Measurements from ENCODE around the gene STC2. TPM values are rescaled to one million over a fixed set of nuclear protein-coding genes. Genes with fewer than 3 reads are reported as not detected.

STC2 gene
- total RNA-seq, 2 experiments from 2014 or later: 21.3 to 23.8 TPM

DNA sequence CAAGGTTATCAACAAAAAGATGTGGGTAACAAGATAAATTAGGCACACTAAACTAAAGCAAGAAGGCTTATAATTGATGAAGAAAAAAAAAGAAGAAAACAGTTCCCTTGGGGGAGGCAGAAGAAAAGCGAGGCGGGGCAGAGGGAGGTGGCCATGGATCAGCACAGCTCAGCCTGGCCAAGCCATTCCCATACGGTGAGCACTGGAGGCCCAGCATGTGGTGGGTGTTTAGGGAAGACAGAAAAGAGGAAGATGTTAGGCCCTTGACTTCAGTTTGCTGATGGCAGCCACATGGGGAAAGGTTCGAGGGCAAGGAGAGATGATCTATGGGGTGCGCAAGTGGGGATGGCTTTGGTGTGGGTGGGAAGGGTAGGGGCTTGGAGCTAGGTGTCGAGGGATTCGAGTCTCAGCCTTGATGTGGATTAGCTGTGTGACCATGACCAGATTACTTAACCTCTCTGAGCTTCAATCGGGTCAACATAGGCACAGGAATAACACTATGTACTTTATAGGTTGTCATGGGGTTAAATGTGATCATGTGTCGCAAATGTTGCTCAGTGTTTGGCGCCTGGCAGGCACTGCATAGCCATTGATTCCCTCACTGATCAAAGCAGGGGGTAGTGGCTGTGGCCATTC lies 10.3 kb upstream of the STC2 start:
- ChIA-PET CTCF (interaction anchor here (1.5 kb wide), 1 partner anchor 45 kb away, joined by 3 read pairs; no protein-coding TSS in a partner anchor), POLR2A (no interaction called here)
- Mint-ChIP-seq H3K27ac (no peak overlapping the region), H3K27me3 (peaks cover 18% of the 10 kb centered on the region), H3K4me1 (no peaks in the 10 kb centered on the region), H3K4me3 (no peak overlapping the region), H3K36me3 (ENCODE audit: low read depth) (no peaks in the 10 kb centered on the region), H3K9me3 (no peaks in the 10 kb centered on the region)
- no peak for DNase-seq

DNA sequence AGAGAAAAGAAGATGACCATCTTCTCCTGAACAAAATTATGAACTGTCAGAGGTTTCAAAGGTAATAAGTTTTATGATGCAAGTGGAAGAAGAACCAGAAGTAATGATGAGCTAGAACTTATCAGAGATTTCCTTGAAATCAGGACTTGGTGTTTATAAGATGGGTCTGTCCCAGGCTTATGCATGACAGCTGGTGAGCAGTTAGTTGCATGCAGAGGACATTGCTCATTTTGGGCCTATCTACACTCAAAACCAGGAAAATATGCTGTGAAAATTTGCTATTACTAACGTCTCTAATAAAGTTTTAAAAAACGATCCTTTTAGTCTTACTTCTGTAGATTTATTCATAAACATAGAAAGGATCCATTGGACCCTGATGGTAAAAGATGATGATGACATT lies 6.6 kb upstream of the STC2 start:
- DNase-seq: no peak

DNA sequence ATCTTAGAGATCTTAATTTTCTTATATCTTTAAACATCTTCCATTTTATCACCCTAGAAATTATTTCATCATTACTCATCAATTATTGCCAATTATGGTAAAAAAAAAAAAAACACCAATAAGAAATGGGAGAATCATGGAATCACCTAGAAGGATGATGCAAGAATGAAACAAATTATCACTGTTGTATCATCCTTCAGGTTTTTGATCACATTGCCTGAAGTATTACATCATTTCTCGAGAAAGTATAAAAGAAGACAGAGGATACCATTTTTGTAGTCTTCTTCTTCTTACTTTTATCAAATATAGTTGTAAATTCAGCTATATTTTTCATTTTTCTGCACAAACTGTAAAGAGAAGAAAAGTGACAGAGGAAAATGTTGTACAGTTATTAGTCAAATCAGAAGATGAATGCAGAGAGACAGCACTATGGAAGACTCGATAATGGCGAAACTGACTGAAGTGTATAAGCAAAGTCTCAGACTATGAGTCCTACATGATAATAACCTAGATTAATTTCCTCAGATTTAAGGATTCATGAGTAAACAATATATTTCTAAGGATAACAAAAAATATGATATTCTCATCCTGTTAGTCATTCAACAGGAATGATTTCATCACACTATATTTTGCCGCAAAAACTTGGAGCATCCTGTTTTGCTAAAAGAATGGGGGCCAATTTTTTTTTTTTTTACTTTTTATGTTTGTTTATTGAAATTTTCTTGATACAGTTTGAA lies 5.9 kb upstream of the STC2 start:
- ChIA-PET POLR2A (no interaction called here), CTCF (interaction anchor here (8.8 kb wide), 1 partner anchor 40 kb away, joined by 136 read pairs; no protein-coding TSS in a partner anchor)
- no peak overlapping the region for H3K27ac Mint-ChIP-seq
- H3K4me1 Mint-ChIP-seq: peaks cover 20% of the 10 kb centered on the region
- H3K9me3 Mint-ChIP-seq: no peaks in the 10 kb centered on the region
- H3K27me3 Mint-ChIP-seq: peaks cover 27% of the 10 kb centered on the region
- H3K36me3 Mint-ChIP-seq (ENCODE audit: low read depth): no peaks in the 10 kb centered on the region
- H3K4me3 Mint-ChIP-seq: no peak overlapping the region
- DNase-seq: no peak

More for the DNA sequence above, 6.6 kb upstream of the STC2 start:
- CTCF ChIA-PET: no interaction called here
- peaks cover 27% of the 10 kb centered on the region for H3K27me3 Mint-ChIP-seq
- no peak overlapping the region for H3K4me3 Mint-ChIP-seq
- POLR2A ChIA-PET: no interaction called here
- H3K36me3 Mint-ChIP-seq (ENCODE audit: low read depth): no peaks in the 10 kb centered on the region
- H3K27ac Mint-ChIP-seq: no peak overlapping the region
- peaks cover 18% of the 10 kb centered on the region for H3K4me1 Mint-ChIP-seq
- no peaks in the 10 kb centered on the region for H3K9me3 Mint-ChIP-seq

DNA sequence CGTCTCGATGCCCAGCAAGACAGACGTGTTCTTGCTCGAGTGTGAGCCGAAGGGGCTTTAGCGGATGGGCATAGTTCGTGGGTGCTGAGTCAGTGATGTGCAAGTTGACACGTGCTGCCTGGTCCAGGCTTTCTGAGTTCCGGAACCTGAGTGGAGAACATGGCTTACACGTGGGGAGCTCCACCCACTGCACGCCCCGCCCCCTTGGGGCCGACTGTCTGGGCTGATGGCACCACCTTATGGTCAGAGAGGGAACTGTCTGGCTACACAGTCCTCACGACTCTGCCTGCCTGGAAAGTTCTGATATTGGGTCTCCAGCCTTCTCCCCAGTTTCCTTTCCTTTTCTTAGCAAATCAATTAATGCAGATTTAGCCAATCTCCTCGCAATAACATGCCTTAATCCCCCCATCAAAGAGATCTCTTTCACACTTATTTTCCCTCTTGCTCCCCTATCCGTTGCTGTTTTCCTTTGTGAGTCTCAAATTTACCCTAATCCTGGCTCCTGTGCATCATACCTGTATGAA lies 3.8 kb upstream of the STC2 start:
- Mint-ChIP-seq H3K27me3 (peaks cover 32% of the 10 kb centered on the region), H3K27ac (peak overlapping the region; percentile 4), H3K4me1 (peaks cover 30% of the 10 kb centered on the region), H3K4me3 (no peak overlapping the region), H3K9me3 (no peaks in the 10 kb centered on the region), H3K36me3 (ENCODE audit: low read depth) (peaks cover 9% of the 10 kb centered on the region)
- CTCF ChIA-PET: interaction anchor here (0.6 to 8.8 kb wide), 25 partner anchors 10 to 617 kb away, joined by 3 to 136 read pairs (median 5); partner anchors contain the start of genes ATP6V0E1, BNIP1 and RPL26L1
- POLR2A ChIA-PET: interaction anchor here (1.0 kb wide), 2 partner anchors 36 to 349 kb away, joined by 3 to 4 read pairs; partner anchors contain the start of gene ATP6V0E1
- peak; percentile 92 for DNase-seq

DNA sequence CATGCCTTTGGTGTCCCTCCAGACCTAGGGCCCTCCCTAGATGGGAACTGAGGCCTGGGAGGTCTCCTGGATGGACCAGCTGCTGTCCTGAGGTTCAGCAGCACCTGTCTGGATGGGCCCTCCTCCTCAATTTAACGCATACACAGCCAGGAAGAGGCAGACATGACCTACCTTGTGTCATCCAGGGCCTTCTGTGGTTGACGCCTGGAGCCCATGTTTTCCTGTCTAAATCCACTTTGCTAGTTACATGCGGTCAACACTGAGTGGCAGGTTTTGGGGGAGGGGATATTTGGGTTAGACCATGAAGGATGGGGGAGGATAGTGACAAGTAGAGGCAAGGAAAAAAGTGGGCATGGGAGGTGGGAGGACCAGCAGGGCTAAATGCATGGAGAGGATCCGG lies 3.1 kb upstream of the STC2 start:
- H3K4me1 Mint-ChIP-seq: peaks cover 36% of the 10 kb centered on the region
- peak overlapping the region; percentile 4 for H3K27ac Mint-ChIP-seq
- peaks cover 35% of the 10 kb centered on the region for H3K27me3 Mint-ChIP-seq
- POLR2A ChIA-PET: interaction anchor here (1.0 kb wide), 2 partner anchors 35 to 348 kb away, joined by 3 to 4 read pairs; partner anchors contain the start of gene ATP6V0E1
- no peaks in the 10 kb centered on the region for H3K9me3 Mint-ChIP-seq
- DNase-seq: no peak
- no peak overlapping the region for H3K4me3 Mint-ChIP-seq
- CTCF ChIA-PET: interaction anchor here (0.6 to 8.8 kb wide), 25 partner anchors 9 to 617 kb away, joined by 3 to 136 read pairs (median 5); partner anchors contain the start of genes ATP6V0E1, BNIP1 and RPL26L1
- H3K36me3 Mint-ChIP-seq (ENCODE audit: low read depth): peaks cover 16% of the 10 kb centered on the region

DNA sequence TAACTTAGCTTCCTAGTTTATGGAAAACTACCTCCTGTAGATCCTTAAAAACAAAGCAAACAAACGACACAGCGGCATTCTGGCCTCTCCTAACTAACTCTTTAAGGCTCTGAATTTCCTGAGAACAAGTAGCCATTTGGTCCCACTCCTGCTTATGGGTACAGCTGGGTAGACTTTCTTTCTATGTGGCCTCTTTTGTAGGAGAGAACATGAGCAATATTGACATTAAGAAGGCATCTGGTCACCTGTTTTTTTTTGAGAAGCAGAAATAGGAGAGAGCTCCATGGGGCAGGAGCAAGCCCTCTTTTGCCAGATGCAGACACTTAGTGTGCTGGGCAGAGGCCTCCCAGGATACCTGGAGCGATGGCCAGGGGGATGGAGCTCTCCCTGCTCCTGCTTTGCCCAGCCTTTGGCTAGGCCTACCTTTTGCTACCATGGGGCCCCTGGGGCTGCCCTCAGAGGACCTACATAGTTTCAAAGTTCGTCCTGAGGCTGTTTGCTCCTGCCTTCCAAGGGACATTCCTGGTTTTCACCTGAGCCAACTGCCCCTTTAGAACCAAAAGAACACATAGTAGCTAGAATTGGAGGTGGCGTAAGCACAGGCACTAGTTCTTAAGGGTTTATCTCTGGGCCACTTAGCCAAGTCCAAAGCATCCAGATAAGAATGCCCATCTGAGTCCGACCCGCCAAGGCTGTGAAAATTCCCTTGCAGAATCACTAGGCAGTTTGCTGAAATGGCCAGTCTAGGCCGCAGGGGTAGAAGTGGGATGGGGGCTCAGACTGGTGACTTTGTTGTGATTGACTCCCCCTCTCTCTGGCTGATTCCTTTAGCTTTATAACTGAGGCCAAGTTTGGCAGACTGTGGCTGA lies 2.4 kb upstream of the STC2 start:
- POLR2A ChIA-PET: interaction anchor here (1.1 to 1.6 kb wide), 3 partner anchors 15 to 186 kb away, joined by 3 read pairs; partner anchors contain the start of gene BNIP1
- H3K9me3 Mint-ChIP-seq: no peaks in the 10 kb centered on the region
- CTCF ChIA-PET: interaction anchor here (0.6 to 8.8 kb wide), 10 partner anchors 8 to 595 kb away, joined by 3 to 136 read pairs (median 4); partner anchors contain the start of genes BNIP1 and RPL26L1
- peak overlapping the region; percentile 19 for H3K27ac Mint-ChIP-seq
- no peak for DNase-seq
- peaks cover 34% of the 10 kb centered on the region for H3K27me3 Mint-ChIP-seq
- H3K4me3 Mint-ChIP-seq: peak overlapping the region; percentile 63
- peaks cover 41% of the 10 kb centered on the region for H3K4me1 Mint-ChIP-seq
- peaks cover 21% of the 10 kb centered on the region for H3K36me3 Mint-ChIP-seq (ENCODE audit: low read depth)

DNA sequence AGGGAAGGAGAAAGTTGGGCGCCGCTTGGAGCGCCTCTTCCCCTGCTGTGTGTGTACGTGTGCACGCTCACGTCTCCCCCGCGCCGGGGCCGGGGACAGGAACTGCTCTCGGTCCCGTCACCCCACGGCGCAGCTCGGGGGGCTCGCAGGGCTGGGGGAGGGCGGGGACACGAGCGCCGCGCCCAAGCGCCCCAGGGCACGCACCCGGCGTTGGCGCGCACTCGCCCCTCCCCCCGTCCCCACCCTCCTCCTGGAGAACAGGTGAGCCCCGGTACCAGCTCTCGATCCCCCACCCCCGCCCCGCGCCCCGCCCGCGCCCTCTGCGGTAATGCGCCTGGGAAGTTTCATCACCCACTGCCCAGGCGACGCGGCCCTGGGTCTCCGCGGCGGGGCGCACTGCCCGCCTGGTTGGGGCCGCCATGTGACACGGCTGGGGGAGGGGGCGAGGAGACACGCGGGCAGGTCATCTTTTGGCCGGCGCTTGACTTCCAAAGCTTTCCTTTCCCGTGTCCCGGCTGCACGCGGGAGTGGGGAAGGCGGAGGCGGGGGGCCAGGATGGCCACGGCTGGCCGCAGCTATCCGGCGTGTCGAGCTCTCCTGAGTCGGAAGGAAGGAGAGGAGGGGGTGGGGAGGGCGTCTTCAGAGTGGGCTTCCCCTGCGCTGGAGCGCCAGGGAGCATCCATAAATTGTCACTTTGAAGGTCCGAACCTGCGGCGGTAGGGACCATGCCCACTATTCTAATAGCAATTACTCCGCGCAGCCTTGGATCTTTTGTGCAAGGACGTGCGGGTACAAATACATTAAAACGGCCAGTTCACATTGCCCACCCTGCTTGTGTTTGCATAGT lies 1.5 kb upstream of the STC2 start:
- Mint-ChIP-seq H3K36me3 (ENCODE audit: low read depth) (peaks cover 29% of the 10 kb centered on the region), H3K27ac (peak overlapping the region; percentile 83), H3K4me1 (peaks cover 50% of the 10 kb centered on the region), H3K9me3 (no peaks in the 10 kb centered on the region), H3K27me3 (peaks cover 39% of the 10 kb centered on the region), H3K4me3 (peak overlapping the region; percentile 93)
- peak; percentile 66 for DNase-seq
- CTCF ChIA-PET: interaction anchor here (0.6 to 8.8 kb wide), 5 partner anchors 9 to 596 kb away, joined by 3 to 136 read pairs (median 3); no protein-coding TSS in a partner anchor
- POLR2A ChIA-PET: interaction anchor here (1.1 to 1.6 kb wide), 3 partner anchors 14 to 185 kb away, joined by 3 read pairs; partner anchors contain the start of gene BNIP1

DNA sequence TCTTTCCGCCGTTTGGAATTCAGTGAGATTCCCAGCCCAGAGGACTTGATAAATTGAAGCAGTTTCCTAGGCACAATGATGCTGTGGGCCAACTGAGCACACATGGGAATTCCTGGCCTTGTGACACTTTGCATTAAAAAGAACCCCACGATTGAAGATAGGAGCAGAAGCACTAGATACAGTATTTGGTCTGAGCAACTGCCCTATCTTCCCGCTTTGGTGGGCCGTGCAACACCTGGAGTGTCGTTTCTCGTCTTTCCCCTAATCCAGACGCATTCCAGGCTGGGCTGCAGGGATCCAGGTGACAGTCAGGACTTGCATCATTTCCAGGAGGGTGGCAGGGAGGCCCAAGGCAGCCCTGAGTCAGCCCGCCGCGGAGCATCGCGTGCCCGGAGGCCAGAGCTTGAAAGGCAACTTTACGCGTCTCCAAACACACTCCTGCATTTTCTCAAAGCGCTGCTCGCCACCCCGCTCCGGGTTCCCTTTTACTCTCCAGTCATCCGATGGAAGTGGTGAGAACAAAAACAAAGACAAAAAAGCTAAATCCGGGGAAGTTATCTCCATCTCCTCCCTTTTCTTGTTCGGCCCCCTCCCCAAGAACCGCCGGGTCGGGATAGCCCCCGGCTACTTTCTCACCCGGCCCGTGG lies 753 bp upstream of the STC2 start:
- ChIA-PET CTCF (interaction anchor here (1.2 to 8.8 kb wide), 2 partner anchors 35 to 42 kb away, joined by 3 to 136 read pairs; no protein-coding TSS in a partner anchor), POLR2A (interaction anchor here (1.2 to 1.6 kb wide), 2 partner anchors 17 to 35 kb away, joined by 3 to 4 read pairs; no protein-coding TSS in a partner anchor)
- Mint-ChIP-seq H3K4me3 (peak overlapping the region; percentile 93), H3K36me3 (ENCODE audit: low read depth) (peaks cover 37% of the 10 kb centered on the region), H3K27ac (peak overlapping the region; percentile 83), H3K27me3 (peaks cover 40% of the 10 kb centered on the region), H3K9me3 (no peaks in the 10 kb centered on the region), H3K4me1 (peaks cover 57% of the 10 kb centered on the region)
- peak; percentile 37 for DNase-seq

DNA sequence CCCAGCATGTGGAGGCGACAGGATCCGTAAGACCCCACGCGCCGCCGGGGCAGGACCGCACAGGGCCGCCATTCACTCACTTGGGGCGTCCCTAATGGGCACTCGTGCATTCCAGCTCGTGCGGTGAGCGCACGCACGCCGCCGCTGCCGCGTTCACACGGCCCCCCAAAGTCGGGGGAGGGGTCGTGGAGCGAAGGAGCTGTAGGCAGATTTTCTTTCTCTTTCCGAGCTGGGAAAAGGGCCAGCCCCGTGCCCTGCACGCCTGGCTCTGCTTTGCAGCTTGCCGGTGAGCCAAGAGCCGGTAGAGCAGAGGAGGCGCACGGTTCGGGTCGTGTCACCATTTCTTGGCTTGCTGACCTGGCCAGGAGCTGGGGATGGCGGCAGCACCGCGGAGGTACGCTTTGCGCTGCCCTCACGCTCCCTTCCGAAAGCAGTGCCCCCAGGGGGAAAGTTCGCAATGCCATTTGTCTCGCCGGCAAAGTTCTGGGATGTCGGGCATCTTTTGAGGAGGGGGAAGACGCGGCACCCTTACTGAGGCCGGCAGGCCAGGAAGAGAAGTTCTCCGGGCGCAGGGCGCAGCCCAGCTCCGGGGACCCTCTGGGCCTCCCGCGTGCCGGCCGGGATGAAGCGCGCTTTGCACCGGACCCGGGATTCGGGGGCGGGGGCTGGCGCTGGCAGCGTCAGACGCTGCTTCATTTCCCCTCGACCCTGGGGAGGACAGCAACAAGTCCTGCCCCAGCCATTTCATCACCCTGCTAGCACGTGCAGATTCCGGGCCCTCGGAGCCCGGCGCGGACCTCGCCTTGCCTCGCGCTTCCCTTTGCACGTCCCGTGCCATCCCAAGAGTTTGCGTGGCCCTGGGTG lies 898 bp downstream of the STC2 start:
- Mint-ChIP-seq H3K4me1 (peaks cover 60% of the 10 kb centered on the region), H3K36me3 (ENCODE audit: low read depth) (peaks cover 47% of the 10 kb centered on the region), H3K9me3 (no peaks in the 10 kb centered on the region), H3K4me3 (peak overlapping the region; percentile 93), H3K27ac (peak overlapping the region; percentile 40), H3K27me3 (peaks cover 35% of the 10 kb centered on the region)
- ChIA-PET POLR2A (no interaction called here), CTCF (interaction anchor here (1.0 to 8.8 kb wide), 4 partner anchors 16 to 350 kb away, joined by 3 to 136 read pairs (median 3); no protein-coding TSS in a partner anchor)
- peak; percentile 24 for DNase-seq

DNA sequence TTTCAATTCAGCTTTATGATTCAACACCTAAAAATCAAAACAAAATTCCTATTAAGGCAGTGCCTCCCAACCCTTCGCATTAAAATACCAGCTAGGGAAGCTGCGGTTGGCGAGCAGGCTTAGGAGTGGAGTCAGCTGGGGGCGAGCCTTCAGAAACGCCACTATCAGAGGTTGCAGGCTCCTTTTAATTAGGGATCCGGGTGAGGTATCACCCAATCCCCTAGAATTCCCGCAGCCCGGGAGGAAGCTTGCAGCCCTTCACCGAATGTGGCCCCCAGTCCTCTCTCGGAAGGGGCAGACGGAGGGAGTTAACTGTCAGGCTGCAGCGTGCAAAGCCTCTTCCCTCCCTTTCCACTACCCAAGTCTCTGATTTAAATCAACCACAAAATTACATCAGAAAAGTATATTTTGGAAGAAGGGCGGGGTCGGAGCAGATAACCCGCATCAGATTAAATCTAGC lies 1.7 kb downstream of the STC2 start:
- ChIA-PET CTCF (interaction anchor here (8.8 kb wide), 1 partner anchor 33 kb away, joined by 136 read pairs; no protein-coding TSS in a partner anchor), POLR2A (no interaction called here)
- Mint-ChIP-seq H3K4me3 (peak overlapping the region; percentile 93), H3K9me3 (no peaks in the 10 kb centered on the region), H3K27ac (no peak overlapping the region), H3K4me1 (peaks cover 52% of the 10 kb centered on the region), H3K27me3 (peaks cover 28% of the 10 kb centered on the region), H3K36me3 (ENCODE audit: low read depth) (peaks cover 49% of the 10 kb centered on the region)
- DNase-seq: no peak

Measured in activated CD4-positive, alpha-beta memory T cell treated with anti-CD3 and anti-CD28 coated beads, Interleukin-2, amount 10 ng/mL, durations not matched to agents 7 days and 5 days (primary cell).